NT2/D1 (cell line): ENCODE measurements around the gene OR2M2.

Experiments
- YY1 ChIP-seq: IDR thresholded peaks from 2 replicates; pipeline ENCODE4 v1.6.1; 2011; ENCODE audit not compliant: insufficient read length, insufficient read depth
- ZNF274 ChIP-seq: IDR thresholded peaks from 2 replicates; pipeline ENCODE4 v1.6.1; 2011; ENCODE audit warnings: mild to moderate bottlenecking, low read depth, low read length

- TF ChIP-seq ZNF274 (no peak), YY1 (no peak)
Measured at GRCh38 chr1:248165186-248165585, 9.4 kb upstream of the OR2M2 start.
